ENCODE data around the gene TMEM121B.

Gene TMEM121B

GRCh38 chr22:17114173-17114897 lies 6.8 kb downstream of the TMEM121B start:
- Histone ChIP-seq H3K9me3 (ENCODE audit: low read length) (no peaks in the 10 kb centered on the region), H3K27me3 (ENCODE audit: insufficient read depth, low read length) (no peaks in the 10 kb centered on the region), H3K4me3 (ENCODE audit: low read length) (no peak overlapping the region), H3K36me3 (ENCODE audit: insufficient read depth, low read length) (peaks cover 6% of the 10 kb centered on the region), H3K4me1 (ENCODE audit: insufficient read depth, low read length) (peaks cover 30% of the 10 kb centered on the region), H2AFZ (ENCODE audit: low read depth, low read length) (no peak overlapping the region)

GRCh38 chr22:17113600-17113999 lies 7.6 kb downstream of the TMEM121B start:
- no peak overlapping the region for H3K4me3 ChIP-seq (ENCODE audit: low read length)
- no peaks in the 10 kb centered on the region for H3K27me3 ChIP-seq (ENCODE audit: insufficient read depth, low read length)
- peaks cover 23% of the 10 kb centered on the region for H3K4me1 ChIP-seq (ENCODE audit: insufficient read depth, low read length)
- H2AFZ ChIP-seq (ENCODE audit: low read depth, low read length), result no peak overlapping the region
- H3K9me3 ChIP-seq (ENCODE audit: low read length), result no peaks in the 10 kb centered on the region
- peaks cover 12% of the 10 kb centered on the region for H3K36me3 ChIP-seq (ENCODE audit: insufficient read depth, low read length)

GRCh38 chr22:17112491-17113042 lies 8.6 kb downstream of the TMEM121B start:
- H3K4me1 ChIP-seq (ENCODE audit: insufficient read depth, low read length), result peaks cover 12% of the 10 kb centered on the region
- no peaks in the 10 kb centered on the region for H3K27me3 ChIP-seq (ENCODE audit: insufficient read depth, low read length)
- H3K9me3 ChIP-seq (ENCODE audit: low read length), result no peaks in the 10 kb centered on the region
- no peak overlapping the region for H3K4me3 ChIP-seq (ENCODE audit: low read length)
- H3K36me3 ChIP-seq (ENCODE audit: insufficient read depth, low read length), result peaks cover 19% of the 10 kb centered on the region
- H2AFZ ChIP-seq (ENCODE audit: low read depth, low read length), result no peak overlapping the region

- H3K4me1 ChIP-seq (ENCODE audit: insufficient read depth, low read length), result no peaks in the 10 kb centered on the region
- H2AFZ ChIP-seq (ENCODE audit: low read depth, low read length), result no peak overlapping the region
- H3K36me3 ChIP-seq (ENCODE audit: insufficient read depth, low read length), result peaks cover 23% of the 10 kb centered on the region
- no peaks in the 10 kb centered on the region for H3K9me3 ChIP-seq (ENCODE audit: low read length)
- no peaks in the 10 kb centered on the region for H3K27me3 ChIP-seq (ENCODE audit: insufficient read depth, low read length)
- H3K4me3 ChIP-seq (ENCODE audit: low read length), result no peak overlapping the region
Observed at GRCh38 chr22:17110791-17111550, 10.2 kb downstream of the TMEM121B start.

- Histone ChIP-seq H3K4me3 (ENCODE audit: low read length) (no peak overlapping the region), H3K27me3 (ENCODE audit: insufficient read depth, low read length) (no peaks in the 10 kb centered on the region), H3K4me1 (ENCODE audit: insufficient read depth, low read length) (no peaks in the 10 kb centered on the region), H3K36me3 (ENCODE audit: insufficient read depth, low read length) (peaks cover 28% of the 10 kb centered on the region), H3K9me3 (ENCODE audit: low read length) (no peaks in the 10 kb centered on the region), H2AFZ (ENCODE audit: low read depth, low read length) (no peak overlapping the region)
Observed at GRCh38 chr22:17109976-17110375, 11.2 kb downstream of the TMEM121B start.

DNA sequence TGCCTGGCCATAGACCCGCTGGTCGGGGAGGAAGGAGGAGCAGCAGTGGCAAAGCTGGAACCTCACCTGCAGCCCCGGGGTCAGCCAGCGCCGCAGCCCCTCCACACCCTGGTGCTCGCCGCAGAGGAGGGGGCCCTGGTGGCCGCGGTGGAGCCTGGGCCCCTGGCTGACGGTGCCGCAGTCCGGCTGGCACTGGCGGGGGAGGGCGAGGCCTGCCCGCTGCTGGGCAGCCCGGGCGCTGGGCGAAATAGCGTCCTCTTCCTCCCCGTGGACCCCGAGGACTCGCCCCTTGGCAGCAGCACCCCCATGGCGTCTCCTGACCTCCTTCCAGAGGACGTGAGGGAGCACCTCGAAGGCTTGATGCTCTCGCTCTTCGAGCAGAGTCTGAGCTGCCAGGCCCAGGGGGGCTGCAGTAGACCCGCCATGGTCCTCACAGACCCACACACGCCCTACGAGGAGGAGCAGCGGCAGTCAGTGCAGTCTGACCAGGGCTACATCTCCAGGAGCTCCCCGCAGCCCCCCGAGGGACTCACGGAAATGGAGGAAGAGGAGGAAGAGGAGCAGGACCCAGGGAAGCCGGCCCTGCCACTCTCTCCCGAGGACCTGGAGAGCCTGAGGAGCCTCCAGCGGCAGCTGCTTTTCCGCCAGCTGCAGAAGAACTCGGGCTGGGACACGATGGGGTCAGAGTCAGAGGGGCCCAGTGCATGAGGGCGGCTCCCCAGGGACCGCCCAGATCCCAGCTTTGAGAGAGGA lies 11.9 kb downstream of the TMEM121B start:
- Histone ChIP-seq H3K36me3 (ENCODE audit: insufficient read depth, low read length) (peaks cover 28% of the 10 kb centered on the region), H3K9me3 (ENCODE audit: low read length) (no peaks in the 10 kb centered on the region), H3K4me1 (ENCODE audit: insufficient read depth, low read length) (no peaks in the 10 kb centered on the region), H2AFZ (ENCODE audit: low read depth, low read length) (no peak overlapping the region), H3K4me3 (ENCODE audit: low read length) (no peak overlapping the region), H3K27me3 (ENCODE audit: insufficient read depth, low read length) (no peaks in the 10 kb centered on the region)

- Histone ChIP-seq H3K27me3 (ENCODE audit: insufficient read depth, low read length) (no peaks in the 10 kb centered on the region), H3K4me1 (ENCODE audit: insufficient read depth, low read length) (no peaks in the 10 kb centered on the region), H3K36me3 (ENCODE audit: insufficient read depth, low read length) (peaks cover 28% of the 10 kb centered on the region), H3K4me3 (ENCODE audit: low read length) (no peak overlapping the region), H3K9me3 (ENCODE audit: low read length) (no peaks in the 10 kb centered on the region), H2AFZ (ENCODE audit: low read depth, low read length) (no peak overlapping the region)
Observed at GRCh38 chr22:17108256-17109112, 12.7 kb downstream of the TMEM121B start.

DNA sequence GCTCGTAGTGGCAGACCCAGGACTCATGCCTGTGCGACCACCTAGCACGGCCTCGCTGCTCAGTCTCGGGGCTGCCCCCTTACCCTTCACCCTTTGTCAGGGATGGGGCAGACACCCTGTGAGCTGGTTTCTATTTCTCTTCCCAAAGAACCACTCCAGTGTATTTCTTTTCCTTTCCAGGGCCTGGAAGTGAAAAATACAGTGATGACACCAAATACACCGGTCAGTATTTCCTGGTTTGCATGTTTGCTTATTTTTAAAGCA lies 13.7 kb downstream of the TMEM121B start:
- H3K27me3 ChIP-seq (ENCODE audit: insufficient read depth, low read length), result no peaks in the 10 kb centered on the region
- H2AFZ ChIP-seq (ENCODE audit: low read depth, low read length), result no peak overlapping the region
- H3K4me3 ChIP-seq (ENCODE audit: low read length), result no peak overlapping the region
- no peaks in the 10 kb centered on the region for H3K4me1 ChIP-seq (ENCODE audit: insufficient read depth, low read length)
- no peaks in the 10 kb centered on the region for H3K9me3 ChIP-seq (ENCODE audit: low read length)
- peaks cover 34% of the 10 kb centered on the region for H3K36me3 ChIP-seq (ENCODE audit: insufficient read depth, low read length)

GRCh38 chr22:17106785-17107546 lies 14.2 kb downstream of the TMEM121B start:
- Histone ChIP-seq H3K9me3 (ENCODE audit: low read length) (no peaks in the 10 kb centered on the region), H3K36me3 (ENCODE audit: insufficient read depth, low read length) (peaks cover 39% of the 10 kb centered on the region), H3K4me1 (ENCODE audit: insufficient read depth, low read length) (no peaks in the 10 kb centered on the region), H2AFZ (ENCODE audit: low read depth, low read length) (no peak overlapping the region), H3K27me3 (ENCODE audit: insufficient read depth, low read length) (no peaks in the 10 kb centered on the region), H3K4me3 (ENCODE audit: low read length) (no peak overlapping the region)

DNA sequence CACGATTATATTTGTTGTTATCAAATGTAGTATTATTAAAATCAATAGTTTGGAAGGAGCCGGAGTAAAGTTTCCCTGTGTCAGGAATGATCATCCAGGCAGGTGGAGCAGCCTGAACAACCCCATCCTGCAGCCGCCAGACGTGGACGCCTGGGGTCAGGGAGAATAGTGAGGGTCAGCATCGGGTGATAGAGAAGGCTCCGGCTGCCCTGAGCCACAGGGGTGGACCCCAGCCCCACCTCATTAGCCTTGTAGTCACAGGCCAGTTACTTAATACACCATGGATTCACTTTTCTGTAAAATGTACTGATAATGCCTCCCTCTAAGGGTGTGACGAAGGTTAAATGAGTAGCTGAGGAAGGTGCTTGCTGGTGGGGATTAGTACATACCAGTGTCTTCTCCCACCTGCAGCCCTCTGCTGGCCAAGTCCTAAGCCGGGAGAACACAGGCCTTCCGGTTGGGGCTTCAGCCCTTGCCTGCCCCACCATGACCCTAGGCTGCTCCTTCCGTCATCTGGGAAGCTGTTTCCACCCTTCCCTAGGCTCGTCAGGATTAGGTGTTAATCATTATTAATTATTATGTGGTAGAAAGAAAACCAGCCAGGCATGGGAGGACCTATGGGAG lies 14.9 kb downstream of the TMEM121B start:
- H3K27me3 ChIP-seq (ENCODE audit: insufficient read depth, low read length), result no peaks in the 10 kb centered on the region
- H3K4me1 ChIP-seq (ENCODE audit: insufficient read depth, low read length), result no peaks in the 10 kb centered on the region
- H2AFZ ChIP-seq (ENCODE audit: low read depth, low read length), result no peak overlapping the region
- no peak overlapping the region for H3K4me3 ChIP-seq (ENCODE audit: low read length)
- H3K9me3 ChIP-seq (ENCODE audit: low read length), result no peaks in the 10 kb centered on the region
- H3K36me3 ChIP-seq (ENCODE audit: insufficient read depth, low read length), result peaks cover 46% of the 10 kb centered on the region

DNA sequence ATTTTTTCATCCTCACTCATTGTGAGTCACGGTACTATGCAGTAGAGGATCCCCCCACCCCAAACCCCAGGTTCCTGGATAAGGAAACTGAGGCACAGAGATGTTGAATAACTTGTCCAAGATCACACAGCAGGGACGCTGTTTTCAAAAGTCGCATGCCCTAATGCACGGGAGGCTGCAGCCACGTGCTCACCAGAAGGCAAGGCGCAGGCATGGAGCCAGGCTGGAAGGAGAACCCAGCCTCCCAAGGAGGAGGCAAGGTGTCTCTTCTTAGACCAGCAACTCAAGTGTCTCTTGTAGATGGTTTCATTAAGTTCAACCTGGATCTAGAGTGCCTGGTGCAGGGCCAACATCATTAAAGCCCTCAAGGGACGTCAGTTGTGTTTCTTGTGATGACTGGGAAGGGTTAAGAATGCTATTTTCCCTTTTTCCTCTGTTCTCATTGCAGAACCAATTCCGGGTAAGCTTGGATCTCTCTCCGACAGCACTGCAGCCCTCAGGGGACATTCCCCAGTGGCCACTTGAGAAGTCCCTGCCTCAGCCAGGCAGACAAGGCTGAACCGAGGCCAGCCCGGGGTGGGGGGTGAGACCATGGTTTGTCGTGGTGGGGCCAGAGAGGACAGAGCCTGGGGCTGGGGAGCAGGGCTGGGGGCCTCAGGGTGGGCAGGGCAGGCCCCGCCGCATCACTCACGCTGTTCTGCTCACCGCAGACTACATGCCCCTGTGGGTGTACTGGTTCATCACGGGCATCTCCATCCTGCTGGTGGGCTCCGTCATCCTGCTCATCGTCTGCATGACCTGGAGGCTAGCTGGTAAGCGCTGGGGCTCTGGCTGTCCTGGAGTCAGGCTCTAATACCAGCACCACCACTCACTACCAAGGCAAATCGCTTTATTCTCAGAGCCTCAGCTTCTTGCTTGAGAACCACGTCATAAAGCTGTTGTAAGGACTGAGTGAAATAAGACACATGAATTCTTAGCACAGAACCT lies 15.7 kb downstream of the TMEM121B start:
- Histone ChIP-seq H3K27me3 (ENCODE audit: insufficient read depth, low read length) (no peaks in the 10 kb centered on the region), H3K9me3 (ENCODE audit: low read length) (no peaks in the 10 kb centered on the region), H3K36me3 (ENCODE audit: insufficient read depth, low read length) (peaks cover 52% of the 10 kb centered on the region), H3K4me1 (ENCODE audit: insufficient read depth, low read length) (no peaks in the 10 kb centered on the region), H3K4me3 (ENCODE audit: low read length) (no peak overlapping the region), H2AFZ (ENCODE audit: low read depth, low read length) (no peak overlapping the region)

Data from neuron (in vitro differentiated cells).